GM12865 (cell line): ENCODE data around the gene RBMS3.

Source experiments
- DNase-seq: peaks from one replicate; pipeline ENCODE4 v3.0.0; 2010; ENCODE audit warnings: low read depth
- H3K4me3 ChIP-seq: 2 replicates; pipeline ENCODE4 v1.5.1; 2011; ENCODE audit warnings: mild to moderate bottlenecking, low read depth, low read length, control low read depth
- TF ChIP-seq, protein P1 (sequence below): IDR thresholded peaks from 2 replicates; pipeline ENCODE4 v1.5.1; 2011; ENCODE audit warnings: low read length, control low read depth, low read depth, inconsistent platforms; ENCODE audit not compliant: insufficient read depth; ENCODE audit errors: missing control alignments

RBMS3 gene

DNA sequence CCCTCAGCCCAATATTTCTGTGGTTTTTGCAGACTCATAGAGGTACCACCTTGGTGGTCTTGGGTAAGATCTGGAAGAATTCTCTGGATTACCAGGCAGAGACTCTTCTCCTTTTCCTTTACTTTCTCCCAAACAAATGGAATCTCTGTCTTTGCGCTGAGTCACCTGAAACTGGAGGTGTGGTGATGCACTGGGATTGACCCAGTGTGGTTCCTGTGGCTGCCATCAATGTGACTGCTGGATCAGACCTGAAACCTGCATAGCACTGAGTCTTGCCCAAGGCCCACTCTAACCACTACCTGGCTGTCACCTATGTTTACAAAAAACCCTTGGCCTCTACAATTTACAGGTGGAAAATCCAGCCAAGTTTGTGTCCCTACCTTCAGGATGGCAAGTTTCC lies 295.3 kb downstream of the RBMS3 start:
- H3K4me3 ChIP-seq, result no peak overlapping the region
- TF ChIP-seq, protein P1, sequence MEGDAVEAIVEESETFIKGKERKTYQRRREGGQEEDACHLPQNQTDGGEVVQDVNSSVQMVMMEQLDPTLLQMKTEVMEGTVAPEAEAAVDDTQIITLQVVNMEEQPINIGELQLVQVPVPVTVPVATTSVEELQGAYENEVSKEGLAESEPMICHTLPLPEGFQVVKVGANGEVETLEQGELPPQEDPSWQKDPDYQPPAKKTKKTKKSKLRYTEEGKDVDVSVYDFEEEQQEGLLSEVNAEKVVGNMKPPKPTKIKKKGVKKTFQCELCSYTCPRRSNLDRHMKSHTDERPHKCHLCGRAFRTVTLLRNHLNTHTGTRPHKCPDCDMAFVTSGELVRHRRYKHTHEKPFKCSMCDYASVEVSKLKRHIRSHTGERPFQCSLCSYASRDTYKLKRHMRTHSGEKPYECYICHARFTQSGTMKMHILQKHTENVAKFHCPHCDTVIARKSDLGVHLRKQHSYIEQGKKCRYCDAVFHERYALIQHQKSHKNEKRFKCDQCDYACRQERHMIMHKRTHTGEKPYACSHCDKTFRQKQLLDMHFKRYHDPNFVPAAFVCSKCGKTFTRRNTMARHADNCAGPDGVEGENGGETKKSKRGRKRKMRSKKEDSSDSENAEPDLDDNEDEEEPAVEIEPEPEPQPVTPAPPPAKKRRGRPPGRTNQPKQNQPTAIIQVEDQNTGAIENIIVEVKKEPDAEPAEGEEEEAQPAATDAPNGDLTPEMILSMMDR, result no peak
- no peak for DNase-seq

DNA sequence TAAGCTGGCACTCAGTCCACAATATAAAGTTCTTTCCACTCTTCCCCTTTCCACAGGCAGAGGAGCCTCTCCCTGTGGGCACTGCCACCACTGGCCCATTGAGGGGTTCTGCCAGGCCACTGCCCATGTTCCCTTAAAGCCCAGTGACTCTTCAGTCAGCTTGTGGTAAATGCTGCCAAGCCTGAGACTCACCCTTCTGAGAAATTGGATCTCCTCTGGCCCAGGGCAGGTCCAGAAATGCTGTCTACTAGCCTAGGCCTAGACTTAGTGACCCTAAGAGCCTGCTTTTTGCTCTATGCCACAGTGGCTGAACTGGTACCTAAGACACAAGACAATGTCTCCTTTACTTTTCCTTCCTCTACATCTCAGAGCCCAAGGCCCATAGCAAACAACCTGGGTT lies 295.8 kb downstream of the RBMS3 start:
- no peak overlapping the region for H3K4me3 ChIP-seq
- DNase-seq, result no peak
- TF ChIP-seq, protein P1, result no peak

DNA sequence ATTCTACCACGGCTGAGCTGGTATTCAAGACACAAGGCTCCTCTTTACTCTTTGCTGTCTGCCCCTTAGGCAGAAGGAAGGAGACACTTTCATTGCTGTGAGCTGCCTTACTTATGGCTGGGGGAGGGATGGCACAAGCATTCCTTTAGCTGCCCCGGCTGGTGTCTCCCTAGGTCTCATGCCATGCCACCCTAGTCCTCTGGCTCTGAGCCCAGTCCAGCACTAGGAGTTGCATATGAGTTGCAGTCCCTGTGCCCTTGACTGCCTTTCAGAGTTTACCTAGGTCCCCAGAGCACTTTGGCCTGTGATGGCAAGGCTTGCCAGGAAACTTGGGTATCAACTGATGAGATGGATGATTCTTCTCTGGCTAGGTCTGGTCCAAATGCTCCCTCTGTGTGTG lies 296.4 kb downstream of the RBMS3 start:
- no peak for DNase-seq
- no peak overlapping the region for H3K4me3 ChIP-seq
- TF ChIP-seq, protein P1, result no peak

DNA sequence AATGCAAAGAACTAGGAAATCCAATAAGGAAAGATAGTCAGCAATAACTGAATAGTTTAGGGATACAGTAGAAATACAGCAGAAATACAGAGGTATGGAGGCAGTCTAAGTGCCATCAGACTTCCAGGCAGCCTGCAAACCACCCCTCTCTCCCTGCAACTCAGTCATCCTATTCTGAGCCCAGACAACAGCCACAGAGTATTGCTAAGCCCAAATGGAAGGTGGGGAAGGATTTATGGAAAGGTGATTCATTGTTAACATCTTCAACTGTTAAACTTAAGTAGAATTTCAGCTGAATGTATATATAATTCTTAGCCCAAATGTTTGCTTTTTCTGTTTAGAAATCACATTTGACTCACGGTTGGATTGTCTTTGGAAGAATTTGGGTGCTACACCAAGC lies 300.4 kb downstream of the RBMS3 start:
- no peak for DNase-seq
- TF ChIP-seq, protein P1, result no peak
- no peak overlapping the region for H3K4me3 ChIP-seq

DNA sequence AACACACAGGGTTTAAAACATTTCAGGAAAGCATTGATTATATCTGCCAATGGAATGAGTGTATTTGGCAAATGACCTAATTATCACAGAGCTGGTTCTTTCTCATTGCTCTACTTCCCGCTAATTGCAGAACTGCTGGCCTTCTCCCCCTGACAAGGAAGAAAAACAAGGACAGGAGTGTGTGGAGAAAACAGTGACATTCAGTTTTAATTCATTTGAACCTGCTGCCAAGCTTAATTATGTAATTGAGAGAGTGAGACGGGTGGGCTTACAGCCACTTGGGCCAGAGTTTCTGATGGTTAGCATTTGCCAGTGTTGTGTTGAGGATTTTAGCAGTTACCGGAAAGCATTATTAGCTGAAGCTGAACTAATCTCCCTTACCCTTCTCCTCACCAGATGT lies 301.4 kb downstream of the RBMS3 start:
- DNase-seq, result no peak
- no peak overlapping the region for H3K4me3 ChIP-seq
- TF ChIP-seq, protein P1, result no peak

DNA sequence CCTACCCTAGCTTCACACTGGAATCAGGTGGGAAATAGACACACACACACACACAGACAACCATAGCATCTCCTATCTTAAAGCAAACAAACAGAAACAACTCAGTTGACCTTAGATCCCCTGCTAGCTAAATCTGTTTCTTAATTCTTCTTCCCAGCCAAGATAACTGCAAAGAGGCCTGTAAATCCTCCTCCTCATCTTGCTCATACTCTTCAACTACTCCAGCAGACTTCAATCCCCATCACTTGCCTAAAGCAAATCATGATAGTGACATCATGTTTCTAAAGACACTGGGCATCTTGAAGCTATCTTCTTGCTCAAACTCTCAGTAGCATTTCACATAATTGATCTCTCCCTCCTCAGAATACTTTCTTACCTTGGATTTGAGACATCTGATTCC lies 303.0 kb downstream of the RBMS3 start:
- TF ChIP-seq, protein P1, result no peak
- no peak for DNase-seq
- H3K4me3 ChIP-seq, result no peak overlapping the region

DNA sequence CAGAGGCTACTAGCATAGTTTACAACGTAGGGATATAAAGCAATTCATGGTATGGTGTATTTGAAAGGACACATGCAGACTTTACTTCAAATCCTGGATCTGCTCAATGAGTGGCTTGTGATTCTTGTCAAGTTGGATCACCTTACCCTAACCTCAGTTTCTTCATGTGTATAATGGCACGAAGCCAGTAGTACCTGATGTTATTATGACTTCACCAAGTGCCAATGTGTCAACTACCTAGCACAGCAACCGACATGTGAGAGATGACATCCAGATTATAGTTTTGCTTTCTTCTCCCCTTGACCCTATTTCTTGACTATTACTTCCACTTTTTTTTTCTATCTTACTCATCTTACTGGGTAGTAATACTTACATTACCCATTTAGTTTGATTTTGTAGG lies 304.5 kb downstream of the RBMS3 start:
- TF ChIP-seq, protein P1, result no peak
- H3K4me3 ChIP-seq, result no peak overlapping the region
- peak; percentile 6 for DNase-seq
